NCI-H82 (cell line): ENCODE data around the gene GLT1D1.

Source experiments
- DNase-seq: peaks from one replicate; lab custom pipeline; 2025; lab: John Stamatoyannopoulos, UW

The GLT1D1 gene

DNA sequence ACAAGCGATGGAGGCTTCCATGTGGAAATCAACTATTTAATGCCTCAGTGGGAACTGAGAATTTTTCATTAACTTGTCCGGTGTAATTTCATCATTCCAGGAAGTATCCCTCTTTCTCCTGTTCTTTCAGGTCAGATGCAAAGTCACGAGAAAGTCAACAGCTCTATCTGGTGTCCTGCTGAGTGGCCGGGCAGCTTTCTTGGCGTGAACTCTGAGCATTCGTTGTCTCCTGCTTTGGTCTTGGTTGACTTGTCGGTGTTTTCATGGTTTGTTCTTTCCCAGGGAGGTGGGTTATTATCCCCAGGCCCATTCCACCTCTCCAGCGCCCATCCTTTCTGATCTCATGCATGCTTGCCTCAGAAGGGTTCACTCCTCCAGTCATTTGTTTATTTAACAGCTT, 149.1 kb downstream of the GLT1D1 start:
- DNase-seq = no peak

DNA sequence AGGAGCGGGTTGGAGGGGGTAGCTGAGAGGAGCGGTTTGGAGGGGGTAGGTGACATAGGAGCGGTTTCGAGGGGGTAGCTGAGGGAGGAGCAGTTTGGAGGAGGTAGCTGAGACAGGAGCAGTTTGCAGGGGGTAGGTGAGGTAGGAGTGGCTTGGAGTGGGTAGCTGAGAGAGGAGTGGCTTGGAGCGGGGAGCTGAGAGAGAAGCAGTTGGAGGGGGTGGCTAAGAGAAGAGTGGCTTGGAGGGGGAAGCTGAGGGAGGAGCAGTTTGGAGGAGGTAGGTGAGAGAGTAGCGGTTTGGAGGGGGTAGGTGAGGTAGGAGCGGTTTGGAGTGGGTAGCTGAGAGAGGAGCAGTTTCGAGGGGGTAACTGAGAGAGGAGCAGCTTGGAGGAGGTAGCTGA, 152.1 kb downstream of the GLT1D1 start:
- DNase-seq = no peak

DNA sequence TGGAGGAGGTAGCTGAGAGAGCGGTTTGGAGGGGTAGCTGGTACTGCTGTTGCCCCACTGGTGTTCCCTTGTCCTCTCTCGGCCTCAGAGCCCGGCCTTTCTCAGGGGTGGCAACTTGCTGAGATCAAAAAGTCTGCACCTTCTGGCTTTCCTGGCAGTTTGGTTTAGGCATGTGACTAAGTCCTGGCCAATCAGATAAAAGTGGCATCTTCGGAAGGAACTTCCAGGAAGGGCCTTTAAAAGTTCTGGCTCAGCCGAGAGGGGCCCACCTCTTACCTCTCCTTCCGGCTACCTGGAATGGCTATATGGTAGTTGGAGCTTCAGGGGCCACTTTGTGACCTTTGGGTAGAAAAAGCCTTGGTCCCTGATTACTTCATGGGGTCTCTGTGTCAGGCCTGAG, 152.6 kb downstream of the GLT1D1 start:
- no peak for DNase-seq

DNA sequence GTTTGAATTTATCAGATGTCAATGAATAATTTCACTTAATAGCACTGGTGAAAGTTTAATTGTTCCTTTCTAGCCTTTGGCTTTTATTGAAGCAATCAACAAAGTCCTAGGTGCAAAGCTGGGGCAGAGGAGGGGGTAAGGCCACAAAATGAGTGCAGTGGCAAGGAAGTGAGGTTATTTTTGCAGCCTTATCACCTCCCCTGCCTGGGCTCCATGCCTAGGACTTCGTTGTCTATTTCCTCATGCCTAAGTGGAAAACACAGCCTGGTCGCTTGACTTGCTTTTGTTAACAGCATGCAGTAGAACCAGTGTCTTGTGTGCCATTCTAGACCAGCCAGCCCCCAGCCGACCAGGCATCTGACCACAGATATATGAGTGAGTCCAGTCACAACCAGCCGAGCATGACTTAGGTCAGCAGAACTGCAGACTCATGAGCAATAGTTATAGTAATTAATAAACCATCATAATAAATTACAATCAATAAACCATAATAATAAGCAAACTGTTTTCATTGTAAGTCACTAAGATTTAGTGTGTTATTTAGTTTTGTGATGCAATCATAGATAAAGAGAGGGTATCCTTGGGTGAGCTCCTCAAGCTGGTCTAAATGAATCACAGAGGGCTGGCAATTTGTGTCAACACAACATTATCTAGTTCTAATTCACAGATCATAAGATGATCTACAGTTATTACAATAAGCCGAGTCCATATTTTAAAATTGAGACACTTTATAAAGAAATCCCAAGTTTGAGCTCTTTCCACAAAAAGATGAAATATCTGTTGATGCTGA, 156.8 kb downstream of the GLT1D1 start:
- DNase-seq = no peak

DNA sequence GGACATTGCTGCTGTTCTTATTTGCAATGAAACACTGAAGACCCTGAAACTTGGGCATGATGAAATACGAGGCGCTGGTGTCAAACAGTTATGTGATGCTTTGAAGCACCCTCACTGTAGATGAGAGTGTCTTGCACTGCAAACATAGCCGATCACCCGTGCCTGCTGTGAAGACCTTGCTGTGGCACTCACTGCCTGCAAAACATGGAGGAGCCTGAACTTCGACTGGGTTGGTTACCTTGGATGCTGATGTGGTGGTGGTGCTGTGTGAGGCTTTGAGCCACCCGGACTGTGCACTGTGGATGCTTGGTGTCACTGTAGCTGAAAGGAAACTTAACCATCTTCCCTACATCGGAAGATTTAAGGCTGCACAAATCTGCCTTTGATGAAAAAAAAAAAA, 162.9 kb downstream of the GLT1D1 start:
- DNase-seq = no peak

DNA sequence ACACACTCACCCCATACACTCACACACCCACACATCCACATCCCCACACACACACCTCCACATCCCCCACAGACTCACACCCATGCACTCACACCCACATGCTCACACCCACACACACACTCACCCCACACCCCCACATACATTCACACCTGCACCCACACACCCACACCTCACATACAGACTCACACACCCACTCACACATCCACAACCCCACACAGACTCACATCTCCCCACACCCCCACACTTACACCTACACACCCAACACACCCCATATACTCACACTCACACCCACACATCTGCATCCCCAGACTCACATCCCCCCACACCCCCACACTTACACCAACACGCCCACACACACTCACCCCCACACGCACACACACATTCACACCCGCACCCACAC, 171.8 kb downstream of the GLT1D1 start:
- no peak for DNase-seq

DNA sequence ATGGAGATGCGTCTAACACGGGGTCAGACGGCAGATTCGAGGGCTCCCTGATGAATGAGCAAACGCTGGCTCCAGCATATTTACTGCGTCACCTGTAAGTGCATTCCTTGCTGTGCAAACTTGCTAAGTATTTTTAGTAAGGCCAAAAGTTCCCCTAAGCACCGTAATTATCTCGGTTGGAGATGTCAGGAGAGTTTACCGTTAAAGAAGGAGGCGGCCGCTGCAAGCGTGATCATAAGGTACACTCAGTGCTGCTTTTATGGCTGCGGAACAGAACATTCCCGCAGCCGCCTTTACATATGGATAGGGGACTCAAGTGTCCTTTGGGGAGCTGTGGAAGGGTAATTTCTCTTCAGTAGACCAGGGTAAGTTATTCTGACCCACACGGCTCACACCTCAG, 175.6 kb downstream of the GLT1D1 start:
- DNase-seq = no peak
